ENCODE results near the gene RSRC1.

DNA sequence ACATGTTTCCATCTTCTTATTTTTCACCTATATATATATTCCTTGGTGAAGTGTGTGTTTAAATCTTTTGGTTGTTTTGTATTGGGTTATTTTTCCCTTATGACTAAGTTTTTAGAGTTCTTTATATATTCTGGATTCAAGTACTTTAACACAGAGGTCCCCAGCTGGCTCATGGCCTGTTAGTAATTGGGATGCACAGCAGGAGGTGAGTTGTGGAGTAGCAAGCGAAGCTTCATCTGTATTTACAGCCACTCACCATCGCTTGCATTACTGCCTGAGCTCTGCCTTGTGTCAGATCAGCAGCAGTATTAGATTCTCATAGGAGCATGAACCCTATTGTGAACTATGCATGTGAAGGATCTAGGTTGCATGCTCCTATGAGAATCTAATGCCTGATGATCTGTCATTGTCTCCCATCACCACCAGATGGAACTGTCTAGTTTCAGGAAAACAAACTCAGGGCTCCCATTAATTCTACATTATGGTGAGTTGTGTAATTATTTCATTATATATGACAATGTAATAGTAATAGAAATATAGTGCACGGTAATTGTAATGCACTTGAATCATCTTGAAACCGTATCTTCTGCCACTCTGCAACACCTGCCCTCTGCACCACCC, 151.6 kb downstream of the RSRC1 start:
- TF ChIP-seq TAF1 (IDR thresholded peaks at IDR 0.05; ENCODE audit: low read depth), result no peak
- no peak for TF ChIP-seq EP300 (IDR thresholded peaks at IDR 0.05; ENCODE audit: borderline replicate concordance)
- TF ChIP-seq RAD21 (IDR thresholded peaks at IDR 0.05; ENCODE audit: low read depth), result no peak
- no peak for TF ChIP-seq TEAD4 (IDR thresholded peaks at IDR 0.05)
- no peak for TF ChIP-seq CEBPB (IDR thresholded peaks at IDR 0.05)
- TF ChIP-seq, protein P1, sequence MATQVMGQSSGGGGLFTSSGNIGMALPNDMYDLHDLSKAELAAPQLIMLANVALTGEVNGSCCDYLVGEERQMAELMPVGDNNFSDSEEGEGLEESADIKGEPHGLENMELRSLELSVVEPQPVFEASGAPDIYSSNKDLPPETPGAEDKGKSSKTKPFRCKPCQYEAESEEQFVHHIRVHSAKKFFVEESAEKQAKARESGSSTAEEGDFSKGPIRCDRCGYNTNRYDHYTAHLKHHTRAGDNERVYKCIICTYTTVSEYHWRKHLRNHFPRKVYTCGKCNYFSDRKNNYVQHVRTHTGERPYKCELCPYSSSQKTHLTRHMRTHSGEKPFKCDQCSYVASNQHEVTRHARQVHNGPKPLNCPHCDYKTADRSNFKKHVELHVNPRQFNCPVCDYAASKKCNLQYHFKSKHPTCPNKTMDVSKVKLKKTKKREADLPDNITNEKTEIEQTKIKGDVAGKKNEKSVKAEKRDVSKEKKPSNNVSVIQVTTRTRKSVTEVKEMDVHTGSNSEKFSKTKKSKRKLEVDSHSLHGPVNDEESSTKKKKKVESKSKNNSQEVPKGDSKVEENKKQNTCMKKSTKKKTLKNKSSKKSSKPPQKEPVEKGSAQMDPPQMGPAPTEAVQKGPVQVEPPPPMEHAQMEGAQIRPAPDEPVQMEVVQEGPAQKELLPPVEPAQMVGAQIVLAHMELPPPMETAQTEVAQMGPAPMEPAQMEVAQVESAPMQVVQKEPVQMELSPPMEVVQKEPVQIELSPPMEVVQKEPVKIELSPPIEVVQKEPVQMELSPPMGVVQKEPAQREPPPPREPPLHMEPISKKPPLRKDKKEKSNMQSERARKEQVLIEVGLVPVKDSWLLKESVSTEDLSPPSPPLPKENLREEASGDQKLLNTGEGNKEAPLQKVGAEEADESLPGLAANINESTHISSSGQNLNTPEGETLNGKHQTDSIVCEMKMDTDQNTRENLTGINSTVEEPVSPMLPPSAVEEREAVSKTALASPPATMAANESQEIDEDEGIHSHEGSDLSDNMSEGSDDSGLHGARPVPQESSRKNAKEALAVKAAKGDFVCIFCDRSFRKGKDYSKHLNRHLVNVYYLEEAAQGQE (IDR thresholded peaks at IDR 0.05; ENCODE audit: low read depth), result no peak
- TF ChIP-seq FOXM1 (IDR thresholded peaks at IDR 0.05; ENCODE audit: borderline replicate concordance, low read depth), result no peak
- TF ChIP-seq CREB1 (IDR thresholded peaks at IDR 0.05; ENCODE audit: low read depth), result no peak
- TF ChIP-seq NFIC (IDR thresholded peaks at IDR 0.05), result no peak
- TF ChIP-seq YY1 (IDR thresholded peaks at IDR 0.05; ENCODE audit: low read depth), result no peak
- TF ChIP-seq, protein P2, sequence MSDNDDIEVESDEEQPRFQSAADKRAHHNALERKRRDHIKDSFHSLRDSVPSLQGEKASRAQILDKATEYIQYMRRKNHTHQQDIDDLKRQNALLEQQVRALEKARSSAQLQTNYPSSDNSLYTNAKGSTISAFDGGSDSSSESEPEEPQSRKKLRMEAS (IDR thresholded peaks at IDR 0.05), result no peak
- TF ChIP-seq TCF12 (IDR thresholded peaks at IDR 0.05; ENCODE audit: low read depth), result no peak
- TF ChIP-seq, protein P3, sequence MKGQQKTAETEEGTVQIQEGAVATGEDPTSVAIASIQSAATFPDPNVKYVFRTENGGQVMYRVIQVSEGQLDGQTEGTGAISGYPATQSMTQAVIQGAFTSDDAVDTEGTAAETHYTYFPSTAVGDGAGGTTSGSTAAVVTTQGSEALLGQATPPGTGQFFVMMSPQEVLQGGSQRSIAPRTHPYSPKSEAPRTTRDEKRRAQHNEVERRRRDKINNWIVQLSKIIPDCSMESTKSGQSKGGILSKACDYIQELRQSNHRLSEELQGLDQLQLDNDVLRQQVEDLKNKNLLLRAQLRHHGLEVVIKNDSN (IDR thresholded peaks at IDR 0.05), result no peak

Measured in Ishikawa (cell line).